Measurements from ENCODE around the gene FERMT2.

FERMT2 gene

DNA sequence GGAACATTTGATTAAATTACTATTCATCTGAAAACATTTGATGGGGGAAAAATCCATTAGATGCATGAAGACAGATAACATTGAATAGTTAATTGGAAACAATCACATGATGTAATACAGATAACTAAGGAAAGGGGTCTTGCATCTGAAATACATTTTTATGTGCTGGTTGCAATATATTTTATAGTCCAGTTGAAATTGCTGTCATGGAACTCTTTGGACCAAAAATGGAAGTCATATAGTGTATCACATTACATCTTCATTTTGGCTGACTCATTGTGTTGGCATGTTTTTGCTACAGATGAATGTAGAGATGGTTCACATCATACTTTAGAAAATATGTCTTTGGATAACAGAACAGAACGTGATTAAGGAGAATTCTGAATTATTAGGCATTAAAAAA lies 116.4 kb downstream of the FERMT2 start:
- Histone ChIP-seq H3K27ac (no peak overlapping the region), H3K36me3 (ENCODE audit: insufficient read depth) (no peaks in the 10 kb centered on the region), H3K9ac (no peak overlapping the region), H3K4me3 (IDR thresholded peaks at IDR 0.05; ENCODE audit: insufficient read depth, low read depth, low read length) (no peak overlapping the region), H3K4me1 (ENCODE audit: low read depth, poor library complexity, severe bottlenecking) (no peaks in the 10 kb centered on the region), H2AFZ (ENCODE audit: low read depth) (no peak overlapping the region), H4K20me1 (ENCODE audit: insufficient read depth) (no peaks in the 10 kb centered on the region), H3K4me2 (no peak overlapping the region), H3K27me3 (ENCODE audit: insufficient read depth, low read depth) (no peaks in the 10 kb centered on the region), H3K79me2 (ENCODE audit: insufficient read depth, low read depth) (no peaks in the 10 kb centered on the region)
- TF ChIP-seq, protein P1, sequence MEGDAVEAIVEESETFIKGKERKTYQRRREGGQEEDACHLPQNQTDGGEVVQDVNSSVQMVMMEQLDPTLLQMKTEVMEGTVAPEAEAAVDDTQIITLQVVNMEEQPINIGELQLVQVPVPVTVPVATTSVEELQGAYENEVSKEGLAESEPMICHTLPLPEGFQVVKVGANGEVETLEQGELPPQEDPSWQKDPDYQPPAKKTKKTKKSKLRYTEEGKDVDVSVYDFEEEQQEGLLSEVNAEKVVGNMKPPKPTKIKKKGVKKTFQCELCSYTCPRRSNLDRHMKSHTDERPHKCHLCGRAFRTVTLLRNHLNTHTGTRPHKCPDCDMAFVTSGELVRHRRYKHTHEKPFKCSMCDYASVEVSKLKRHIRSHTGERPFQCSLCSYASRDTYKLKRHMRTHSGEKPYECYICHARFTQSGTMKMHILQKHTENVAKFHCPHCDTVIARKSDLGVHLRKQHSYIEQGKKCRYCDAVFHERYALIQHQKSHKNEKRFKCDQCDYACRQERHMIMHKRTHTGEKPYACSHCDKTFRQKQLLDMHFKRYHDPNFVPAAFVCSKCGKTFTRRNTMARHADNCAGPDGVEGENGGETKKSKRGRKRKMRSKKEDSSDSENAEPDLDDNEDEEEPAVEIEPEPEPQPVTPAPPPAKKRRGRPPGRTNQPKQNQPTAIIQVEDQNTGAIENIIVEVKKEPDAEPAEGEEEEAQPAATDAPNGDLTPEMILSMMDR (conservative IDR thresholded peaks at IDR 0.05; ENCODE audit: low read depth, low read length), result no peak

DNA sequence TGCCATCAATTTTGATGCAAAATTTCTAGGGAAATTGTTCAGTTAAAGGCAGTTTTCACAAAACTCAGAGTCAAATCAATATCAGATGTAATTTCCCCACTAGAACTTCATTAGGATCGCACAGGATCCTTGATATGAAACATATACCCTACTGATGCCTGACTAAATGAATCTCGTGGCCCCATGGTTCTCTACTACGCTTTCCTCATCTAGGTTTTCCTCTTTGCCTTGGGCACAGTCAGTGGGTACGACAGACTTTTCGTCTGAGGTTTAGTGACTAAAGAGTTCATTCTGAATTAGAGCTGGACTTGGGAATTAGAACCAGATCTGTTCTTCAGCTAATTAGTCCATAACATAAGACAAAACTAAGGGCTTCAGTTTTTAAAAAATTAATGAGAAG lies 117.0 kb downstream of the FERMT2 start:
- H3K9ac ChIP-seq, result no peak overlapping the region
- H4K20me1 ChIP-seq (ENCODE audit: insufficient read depth), result no peaks in the 10 kb centered on the region
- H3K79me2 ChIP-seq (ENCODE audit: insufficient read depth, low read depth), result no peaks in the 10 kb centered on the region
- TF ChIP-seq, protein P1 (conservative IDR thresholded peaks at IDR 0.05; ENCODE audit: low read depth, low read length), result no peak
- no peak overlapping the region for H3K4me2 ChIP-seq
- no peaks in the 10 kb centered on the region for H3K27me3 ChIP-seq (ENCODE audit: insufficient read depth, low read depth)
- no peak overlapping the region for H2AFZ ChIP-seq (ENCODE audit: low read depth)
- H3K4me3 ChIP-seq (IDR thresholded peaks at IDR 0.05; ENCODE audit: insufficient read depth, low read depth, low read length), result no peak overlapping the region
- no peaks in the 10 kb centered on the region for H3K36me3 ChIP-seq (ENCODE audit: insufficient read depth)
- H3K27ac ChIP-seq, result no peak overlapping the region
- H3K4me1 ChIP-seq (ENCODE audit: low read depth, poor library complexity, severe bottlenecking), result no peaks in the 10 kb centered on the region

DNA sequence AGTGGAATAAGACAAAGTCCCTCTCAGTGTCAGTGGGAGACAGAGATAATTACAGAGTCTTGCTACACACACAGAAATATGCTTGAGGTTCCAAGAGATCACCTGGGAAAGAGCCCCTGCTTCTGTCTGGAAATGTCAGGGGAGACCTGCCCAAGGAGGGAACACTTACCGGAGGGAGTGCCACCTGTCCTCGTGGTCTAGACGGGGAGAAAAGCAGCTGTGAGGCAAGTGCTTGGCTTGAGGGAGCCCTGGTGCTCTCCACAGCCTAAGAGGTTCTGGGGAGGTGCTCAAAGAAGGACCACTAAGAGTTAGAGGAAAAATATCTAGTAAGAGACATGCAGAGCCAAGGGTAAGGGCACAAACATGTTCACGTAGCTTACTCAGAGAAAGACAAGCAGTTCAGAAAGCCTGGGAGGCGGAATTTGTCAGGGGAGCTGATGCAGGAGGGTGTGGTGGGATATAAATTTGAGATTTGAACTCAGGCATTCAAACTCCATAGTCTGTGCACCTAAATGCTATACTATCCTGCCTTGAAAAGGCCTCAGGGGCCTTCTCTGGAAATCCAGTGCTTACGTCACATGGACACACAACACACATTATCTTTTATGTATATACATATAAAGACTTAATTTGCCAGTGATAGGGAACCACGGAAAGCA lies 121.2 kb downstream of the FERMT2 start:
- Histone ChIP-seq H2AFZ (ENCODE audit: low read depth) (no peak overlapping the region), H3K4me1 (ENCODE audit: low read depth, poor library complexity, severe bottlenecking) (no peaks in the 10 kb centered on the region), H4K20me1 (ENCODE audit: insufficient read depth) (no peaks in the 10 kb centered on the region), H3K9ac (no peak overlapping the region), H3K27ac (no peak overlapping the region), H3K79me2 (ENCODE audit: insufficient read depth, low read depth) (no peaks in the 10 kb centered on the region), H3K4me3 (IDR thresholded peaks at IDR 0.05; ENCODE audit: insufficient read depth, low read depth, low read length) (no peak overlapping the region), H3K4me2 (no peak overlapping the region), H3K36me3 (ENCODE audit: insufficient read depth) (no peaks in the 10 kb centered on the region), H3K27me3 (ENCODE audit: insufficient read depth, low read depth) (no peaks in the 10 kb centered on the region)
- TF ChIP-seq, protein P1 (conservative IDR thresholded peaks at IDR 0.05; ENCODE audit: low read depth, low read length), result no peak

DNA sequence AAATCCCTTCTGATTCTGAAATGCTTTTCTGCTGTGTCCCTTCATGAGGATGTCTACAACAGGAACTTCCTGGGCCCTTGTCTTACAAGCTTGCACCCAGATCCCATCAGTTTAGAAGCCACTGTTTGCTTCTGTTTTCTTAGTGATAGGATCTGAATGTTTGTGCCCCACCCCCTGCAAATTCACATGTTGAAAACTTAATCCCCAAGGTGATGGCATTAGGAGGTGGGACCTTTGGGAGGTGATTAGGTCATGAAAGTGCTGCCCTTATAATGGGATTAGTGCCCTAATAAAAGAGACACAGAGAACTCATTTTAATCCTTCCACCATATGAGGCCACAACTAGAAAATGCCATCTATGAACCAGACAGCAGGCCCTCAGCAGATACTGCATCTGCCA lies 123.4 kb downstream of the FERMT2 start:
- TF ChIP-seq, protein P1 (conservative IDR thresholded peaks at IDR 0.05; ENCODE audit: low read depth, low read length), result no peak
- Histone ChIP-seq H3K79me2 (ENCODE audit: insufficient read depth, low read depth) (no peaks in the 10 kb centered on the region), H3K4me3 (IDR thresholded peaks at IDR 0.05; ENCODE audit: insufficient read depth, low read depth, low read length) (no peak overlapping the region), H3K27ac (no peak overlapping the region), H4K20me1 (ENCODE audit: insufficient read depth) (no peaks in the 10 kb centered on the region), H3K9ac (no peak overlapping the region), H3K4me1 (ENCODE audit: low read depth, poor library complexity, severe bottlenecking) (no peaks in the 10 kb centered on the region), H3K27me3 (ENCODE audit: insufficient read depth, low read depth) (no peaks in the 10 kb centered on the region), H3K4me2 (no peak overlapping the region), H3K36me3 (ENCODE audit: insufficient read depth) (no peaks in the 10 kb centered on the region), H2AFZ (ENCODE audit: low read depth) (no peak overlapping the region)

Data from KMS-11 (cell line).